Measurements from ENCODE around the gene DEK.

DNA sequence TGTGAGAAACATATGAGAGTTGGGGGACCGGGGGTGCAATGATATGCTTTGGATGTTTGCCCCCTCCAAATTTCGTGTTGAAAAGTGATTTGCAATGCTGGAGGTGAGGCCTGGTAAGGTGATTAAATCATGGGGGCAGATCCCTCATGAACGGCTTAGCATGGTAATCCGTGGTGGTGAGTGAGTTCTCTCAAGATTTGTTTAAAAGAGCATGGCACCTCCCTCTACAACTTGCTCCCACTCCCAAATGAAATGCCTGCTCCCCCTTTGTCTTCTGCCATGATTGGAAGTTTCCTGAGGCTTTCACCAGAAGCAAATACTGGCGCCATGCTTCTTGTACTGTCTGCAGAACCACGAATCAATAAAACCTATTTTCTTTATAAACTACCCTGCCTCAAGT lies 2.5 kb downstream of the DEK start:
- no peak for TF ChIP-seq CTCF (IDR thresholded peaks at IDR 0.05)
- no peak for TF ChIP-seq POLR2A (IDR thresholded peaks at IDR 0.05)
